ENCODE measurements around the gene TRPC1. TPM values are rescaled to one million over a fixed set of nuclear protein-coding genes. Genes with fewer than 3 reads are reported as not detected.

TRPC1 gene
- total RNA-seq, result 10 to 100 TPM in 1 of 4 donors, 1 to 10 TPM in 1, under 1 TPM in 2; 0.91 to 11.8 (median 1.0) TPM

- peak within 1 kb of the TSS; percentile 51 to 85 (median 75) for H3K4me3 ChIP-seq
- no peaks in the 10 kb centered on the region for H3K36me3 ChIP-seq
- peaks cover 0 to 15% (median 0%) of the 10 kb centered on the region in 4 donors for H3K27me3 ChIP-seq
- peak in 2 of 4 donors; percentile 58 to 81 for TF ChIP-seq POLR2A (IDR thresholded peaks at IDR 0.05)
- no peak for TF ChIP-seq CTCF (IDR thresholded peaks at IDR 0.05)
- H3K9me3 ChIP-seq, result no peaks in the 10 kb centered on the region
- peak; percentile 8 for DNase-seq
- H3K27ac ChIP-seq, result peak within 1 kb of the TSS; percentile 83 to 95 (median 88)
- 0% methylated on average over 4 to 11 of the region's 73 CpGs for WGBS, 2 donors
- H3K4me1 ChIP-seq, result peaks cover 0 to 28% (median 3%) of the 10 kb centered on the region in 3 donors
- intact Hi-C loops (cut with DNase I), result no loop called here
Measured at GRCh38 chr3:142723968-142724681, at the start of gene TRPC1. TSS of gene TRPC1 (plus strand) at chr3:142724034. CDS start at chr3:142724560, 526 bp downstream.

DNA sequence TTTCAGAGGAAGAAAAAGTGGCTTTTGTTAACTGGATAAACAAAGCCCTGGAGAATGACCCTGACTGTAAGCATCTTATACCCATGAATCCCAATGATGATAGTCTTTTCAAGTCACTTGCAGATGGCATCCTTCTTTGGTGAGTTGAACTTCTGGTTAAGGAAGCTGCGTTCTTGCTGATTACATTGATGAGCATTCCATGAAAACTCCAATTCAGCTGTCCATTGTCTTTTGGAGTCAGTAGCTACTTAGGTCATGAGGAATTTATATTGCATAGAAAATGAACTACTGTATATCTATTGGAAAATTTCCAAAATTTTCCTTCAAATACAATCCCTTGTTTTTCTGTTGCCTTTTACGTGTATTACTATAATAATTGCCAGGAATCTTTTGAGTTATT is 47.7 kb upstream of the TRPC1 start:
- WGBS, 2 donors, result 72 to 79% methylated on average over 2 of the region's 2 CpGs
- Histone ChIP-seq H3K36me3 (no peaks in the 10 kb centered on the region), H3K4me3 (no peak overlapping the region), H3K4me1 (no peaks in the 10 kb centered on the region), H3K9me3 (no peaks in the 10 kb centered on the region), H3K27me3 (no peaks in the 10 kb centered on the region), H3K27ac (no peak overlapping the region)
- no peak for TF ChIP-seq POLR2A (IDR thresholded peaks at IDR 0.05)
- intact Hi-C loops (cut with DNase I), result no loop called here
- no peak for DNase-seq

DNA sequence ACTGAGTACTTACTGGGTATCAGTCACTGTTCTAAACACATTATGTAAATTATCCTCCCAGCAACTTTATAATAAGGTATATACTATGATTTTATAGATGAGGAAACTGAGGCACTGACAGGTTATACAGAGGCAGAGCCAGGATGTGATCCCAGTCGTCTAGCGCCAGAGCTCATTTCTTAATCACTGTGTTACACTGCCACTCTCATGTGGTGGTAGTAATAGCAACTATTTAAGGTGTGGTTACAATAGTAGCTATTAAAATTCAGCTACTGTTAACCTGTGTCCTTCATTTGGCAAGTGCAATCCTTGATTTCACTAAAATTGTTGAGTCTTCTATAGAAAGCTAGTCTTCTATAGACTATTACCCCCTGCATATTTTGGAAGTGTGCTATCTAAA is 43.1 kb upstream of the TRPC1 start:
- no peak overlapping the region for H3K27ac ChIP-seq
- H3K36me3 ChIP-seq, result no peaks in the 10 kb centered on the region
- no peaks in the 10 kb centered on the region for H3K27me3 ChIP-seq
- no peak overlapping the region for H3K4me3 ChIP-seq
- H3K4me1 ChIP-seq, result no peaks in the 10 kb centered on the region
- no peak for DNase-seq
- TF ChIP-seq CTCF (IDR thresholded peaks at IDR 0.05), result peak in 2 of 6 experiments; percentile 22 to 29
- TF ChIP-seq POLR2A (IDR thresholded peaks at IDR 0.05), result no peak
- 70 to 78% methylated on average over 2 of the region's 2 CpGs for WGBS, 2 donors
- H3K9me3 ChIP-seq, result no peaks in the 10 kb centered on the region
- intact Hi-C loops (cut with DNase I), result no loop called here

DNA sequence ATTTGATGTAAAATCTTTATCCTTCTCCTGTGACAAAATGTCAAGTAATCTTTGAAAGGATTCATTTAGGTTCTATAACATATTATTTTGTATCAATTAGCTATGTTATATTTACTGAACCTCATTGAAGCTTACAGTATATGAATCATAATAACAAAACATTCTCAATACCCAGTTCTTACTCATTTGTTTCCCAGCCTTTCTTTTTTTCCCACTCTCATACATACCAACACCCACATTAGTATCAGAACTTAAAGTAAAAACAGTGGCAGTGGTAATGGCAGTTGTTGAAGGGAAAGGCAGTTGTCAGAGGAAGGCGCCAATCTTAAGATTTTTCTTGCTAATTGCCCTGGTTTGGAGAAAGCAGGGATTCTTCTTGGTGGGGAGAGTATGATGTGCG is 33.2 kb upstream of the TRPC1 start:
- Histone ChIP-seq H3K9me3 (no peaks in the 10 kb centered on the region), H3K4me1 (no peaks in the 10 kb centered on the region), H3K4me3 (no peak overlapping the region), H3K27ac (no peak overlapping the region), H3K36me3 (peaks cover 0 to 5% (median 0%) of the 10 kb centered on the region in 3 donors), H3K27me3 (no peaks in the 10 kb centered on the region)
- intact Hi-C loops (cut with DNase I), result no loop called here
- 90 to 96% methylated on average over 2 of the region's 2 CpGs for WGBS, 2 donors
- DNase-seq, result no peak
- no peak for TF ChIP-seq CTCF (IDR thresholded peaks at IDR 0.05)
- no peak for TF ChIP-seq POLR2A (IDR thresholded peaks at IDR 0.05)

DNA sequence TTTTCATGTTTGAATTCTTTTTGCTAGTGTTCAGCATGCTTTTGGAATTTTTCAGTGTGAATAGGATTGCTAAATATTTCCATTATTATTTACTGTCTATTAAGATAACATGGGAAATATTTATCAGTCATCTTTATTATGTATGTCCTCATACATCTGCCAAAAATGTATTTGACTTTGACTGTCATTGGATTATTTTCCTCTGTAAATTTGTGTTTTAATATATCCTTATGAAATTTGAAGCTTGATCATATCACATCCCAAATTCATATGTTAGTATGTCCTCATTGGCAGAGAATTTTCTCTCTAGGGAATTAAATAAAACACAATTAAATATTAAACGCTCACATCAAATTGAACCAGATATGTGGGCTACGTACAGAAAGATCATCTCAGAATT is 32.3 kb upstream of the TRPC1 start:
- Histone ChIP-seq H3K27me3 (no peaks in the 10 kb centered on the region), H3K4me3 (no peak overlapping the region), H3K36me3 (peaks cover 0 to 4% (median 0%) of the 10 kb centered on the region in 3 donors), H3K9me3 (no peaks in the 10 kb centered on the region), H3K4me1 (no peaks in the 10 kb centered on the region), H3K27ac (no peak overlapping the region)
- no peak for TF ChIP-seq CTCF (IDR thresholded peaks at IDR 0.05)
- no peak for TF ChIP-seq POLR2A (IDR thresholded peaks at IDR 0.05)
- intact Hi-C loops (cut with DNase I), result no loop called here
- WGBS, 2 donors, result 90 to 91% methylated on average over 2 of the region's 2 CpGs
- no peak for DNase-seq

All from esophagus squamous epithelium (tissue), 5 donors.